H9 (cell line): Measurements from ENCODE around the gene TMEM220. TPM values are rescaled to one million over a fixed set of nuclear protein-coding genes. Genes with fewer than 3 reads are reported as not detected.
"Not testable (repeated sequence)": the region's sequence is repeated elsewhere in the genome, so short reads cannot be mapped to it uniquely, and the experiment has no call there.

Source experiments
- DNase-seq: peaks from one replicate; pipeline ENCODE4 v3.0.0-alpha.2; 2017
- H2AFZ ChIP-seq: one replicate; pipeline ENCODE4 v1.6.1; 2013; ENCODE audit warnings: mild to moderate bottlenecking, low read length, control low read depth, moderate library complexity
- H2AK5ac ChIP-seq: 2 replicates; pipeline ENCODE4 v1.6.1; 2013; ENCODE audit warnings: low read length, control low read depth, mixed read lengths; ENCODE audit not compliant: insufficient read length
- H2BK120ac ChIP-seq: one replicate; pipeline ENCODE4 v1.6.1; 2013; ENCODE audit warnings: low read depth, mild to moderate bottlenecking, low read length, control low read depth, inconsistent platforms; ENCODE audit not compliant: poor library complexity, severe bottlenecking
- H2BK12ac ChIP-seq: 2 replicates; pipeline ENCODE4 v1.6.1; 2013; ENCODE audit warnings: low read length, control low read depth, mixed read lengths, low read depth; ENCODE audit not compliant: insufficient read length
- H2BK15ac ChIP-seq: 2 replicates; pipeline ENCODE4 v1.6.1; 2013; ENCODE audit warnings: low read depth, low read length, control low read depth
- H2BK20ac ChIP-seq: one replicate; pipeline ENCODE4 v1.6.1; 2013; ENCODE audit warnings: low read depth, mild to moderate bottlenecking, low read length, control low read depth, inconsistent platforms; ENCODE audit not compliant: poor library complexity, severe bottlenecking
- H2BK5ac ChIP-seq: 2 replicates; pipeline ENCODE4 v1.6.1; 2013; ENCODE audit warnings: low read length, control low read depth, mixed read lengths; ENCODE audit not compliant: insufficient read length
- H3K14ac ChIP-seq: 2 replicates; pipeline ENCODE4 v1.6.1; 2013; ENCODE audit warnings: low read length, control low read depth; ENCODE audit not compliant: insufficient read depth
- H3K18ac ChIP-seq: 2 replicates; pipeline ENCODE4 v1.6.1; 2013; ENCODE audit warnings: low read depth, mild to moderate bottlenecking, mixed read lengths, low read length, control low read depth; ENCODE audit not compliant: insufficient read length
- H3K23ac ChIP-seq: 2 replicates; pipeline ENCODE4 v1.6.1; 2013; ENCODE audit warnings: low read length, control low read depth, mixed read lengths, low read depth; ENCODE audit not compliant: insufficient read length
- H3K23me2 ChIP-seq: 2 replicates; pipeline ENCODE4 v1.6.1; 2013; ENCODE audit warnings: low read depth, mild to moderate bottlenecking, mixed read lengths, low read length, control low read depth; ENCODE audit not compliant: insufficient read length, poor library complexity, severe bottlenecking
- H3K27ac ChIP-seq: 2 replicates; pipeline ENCODE4 v1.5.1; 2013; ENCODE audit warnings: low read length, control low read depth, mixed read lengths, low read depth; ENCODE audit not compliant: insufficient read length
- H3K27me3 ChIP-seq: 2 replicates; pipeline ENCODE4 v1.6.1; 2013; ENCODE audit warnings: low read length, control low read depth, inconsistent platforms; ENCODE audit not compliant: insufficient read depth
- H3K4ac ChIP-seq: 2 replicates; pipeline ENCODE4 v1.6.1; 2013; ENCODE audit warnings: low read depth, mild to moderate bottlenecking, control low read depth, inconsistent platforms, low read length, moderate library complexity
- H3K4me1 ChIP-seq: 2 replicates; pipeline ENCODE4 v1.6.1; 2013; ENCODE audit warnings: low read length, control low read depth, inconsistent platforms; ENCODE audit not compliant: insufficient read depth
- H3K4me2 ChIP-seq: 2 replicates; pipeline ENCODE4 v1.6.1; 2013; ENCODE audit warnings: low read length, control low read depth, mixed read lengths; ENCODE audit not compliant: insufficient read length, insufficient read depth
- H3K56ac ChIP-seq: 2 replicates; pipeline ENCODE4 v1.6.1; 2013; ENCODE audit warnings: low read depth, mild to moderate bottlenecking, mixed read lengths, low read length, control low read depth; ENCODE audit not compliant: insufficient read length
- H3K79me1 ChIP-seq: 2 replicates; pipeline ENCODE4 v1.6.1; 2013; ENCODE audit warnings: low read depth, mild to moderate bottlenecking, moderate library complexity, low read length, control low read depth, inconsistent platforms; ENCODE audit not compliant: insufficient read depth, poor library complexity, severe bottlenecking
- H3K79me2 ChIP-seq: 2 replicates; pipeline ENCODE4 v1.6.1; 2013; ENCODE audit warnings: low read length, control low read depth, inconsistent platforms; ENCODE audit not compliant: insufficient read depth
- H3K9ac ChIP-seq: 2 replicates; pipeline ENCODE4 v1.6.1; 2013; ENCODE audit warnings: low read length, control low read depth, mixed read lengths; ENCODE audit not compliant: insufficient read length; ENCODE audit errors: extremely low read depth
- H3K9me3 ChIP-seq: one replicate; pipeline ENCODE4 v1.6.1; 2013; ENCODE audit warnings: low read depth, low read length, inconsistent platforms; ENCODE audit not compliant: control insufficient read depth
- H3T11ph ChIP-seq: one replicate; pipeline ENCODE4 v1.6.1; 2013; ENCODE audit warnings: mild to moderate bottlenecking, low read length, control low read depth, inconsistent platforms
- H4K20me1 ChIP-seq: one replicate; pipeline ENCODE4 v1.6.1; 2013; ENCODE audit not compliant: control insufficient read depth, insufficient read length, insufficient read depth
- H4K5ac ChIP-seq: 2 replicates; pipeline ENCODE4 v1.6.1; 2013; ENCODE audit warnings: low read depth, mild to moderate bottlenecking, mixed read lengths, low read length, control low read depth; ENCODE audit not compliant: insufficient read length
- H4K8ac ChIP-seq: replicated peaks from 2 replicates; pipeline ENCODE4 v1.6.1; 2013; ENCODE audit warnings: low read length, control low read depth, mixed read lengths, low read depth; ENCODE audit not compliant: insufficient read length
- H4K91ac ChIP-seq: 2 replicates; pipeline ENCODE4 v1.6.1; 2013; ENCODE audit warnings: low read depth, mild to moderate bottlenecking, moderate library complexity, mixed read lengths, low read length, control low read depth; ENCODE audit not compliant: insufficient read length
- H3K27ac Mint-ChIP-seq, 3 experiments: 2 replicates in 2 of 3; 3 replicates in 1 of 3; pipeline ENCODE4 v1.8.0; 2020 to 2021; ENCODE audit warnings: mixed read lengths in 3 of 3, mild to moderate bottlenecking in 1 of 3, moderate library complexity in 1 of 3
- H3K27me3 Mint-ChIP-seq: 2 replicates; pipeline ENCODE4 v1.8.0; 2021; ENCODE audit warnings: low read depth, mild to moderate bottlenecking, moderate library complexity, mixed read lengths
- H3K36me3 Mint-ChIP-seq, 3 experiments: 2 replicates in 2 of 3; 3 replicates in 1 of 3; pipeline ENCODE4 v1.8.0; 2020 to 2021; ENCODE audit warnings: low read depth in 3 of 3, mixed read lengths in 3 of 3; ENCODE audit not compliant: insufficient read depth in 1 of 3
- H3K4me1 Mint-ChIP-seq, 2 experiments: 2 replicates each; pipeline ENCODE4 v1.8.0; 2020; ENCODE audit warnings: mixed read lengths in 2 of 2
- H3K4me3 Mint-ChIP-seq, 2 experiments: 2 replicates in 1 of 2; 3 replicates in 1 of 2; pipeline ENCODE4 v1.8.0; 2020 to 2021; ENCODE audit warnings: mild to moderate bottlenecking in 2 of 2, mixed read lengths in 2 of 2, moderate library complexity in 1 of 2
- H3K9me3 Mint-ChIP-seq, 2 experiments: 2 replicates in 1 of 2; 3 replicates in 1 of 2; pipeline ENCODE4 v1.8.0; 2020; ENCODE audit warnings: mild to moderate bottlenecking in 2 of 2, mixed read lengths in 2 of 2, moderate library complexity in 1 of 2
- CTCF ChIP-seq: fragments of 200-600 bp; sonication (generic); conservative IDR thresholded peaks from 3 replicates; pipeline ENCODE4 v1.8.0; 2021; ENCODE audit warnings: antibody characterized with exemption, mild to moderate bottlenecking
- WGBS: extraction: QIAGEN DNeasy Blood & Tissue Kit; methylation state at CpG from one replicate; pipeline ENCODE4 v1.1.7; 2013; ENCODE audit warnings: missing lambda C conversion rate, low lambda C conversion rate, mixed read lengths; ENCODE audit not compliant: insufficient read length; ENCODE audit errors: extremely low coverage; 5-methylcytosine and 5-hydroxymethylcytosine counted together
- total RNA-seq: library from RNA; stranded (reverse); gene quantifications from 2 replicates; pipeline ENCODE4 v1.2.1, GENCODE V29; 2021

Gene TMEM220
- total RNA-seq, 1 experiment from 2014 or later = 6.1 TPM

GRCh38 chr17:10731408-10731879, 1.6 kb upstream of the TMEM220 start:
- Histone ChIP-seq H3K79me2 (no peaks in the 10 kb centered on the region), H2BK15ac (no peak overlapping the region), H2AFZ (no peak overlapping the region), H2AK5ac (no peak overlapping the region), H3K4ac (no peak overlapping the region), H4K20me1 (no peaks in the 10 kb centered on the region), H3K56ac (no peak overlapping the region), H2BK5ac (no peak overlapping the region), H3K18ac (no peak overlapping the region), H2BK20ac (no peak overlapping the region), H3K23ac (no peak overlapping the region), H3K9me3 (no peaks in the 10 kb centered on the region), H3K9ac (no peak overlapping the region), H3K23me2 (no peaks in the 10 kb centered on the region), H3K79me1 (no peaks in the 10 kb centered on the region), H4K8ac (no peak overlapping the region), H3K27me3 (no peaks in the 10 kb centered on the region), H3K4me2 (peak overlapping the region; percentile 65), H3K4me1 (no peaks in the 10 kb centered on the region; the same call in 1 of the 2 replicates), H2BK12ac (no peak overlapping the region), H3K27ac (no peak overlapping the region), H4K91ac (no peak overlapping the region), H4K5ac (no peak overlapping the region), H3K14ac (no peak overlapping the region), H2BK120ac (no peak overlapping the region), H3T11ph (no peak overlapping the region)
- Mint-ChIP-seq H3K27me3 (peaks cover 1% of the 10 kb centered on the region; the same call in 1 of the 2 replicates), H3K4me1 (peaks cover 20 to 21% of the 10 kb centered on the region in 2 experiments), H3K27ac (no peak overlapping the region), H3K9me3 (peaks cover 0 to 2% of the 10 kb centered on the region in 2 experiments; a peak in 4 of 5 replicates), H3K36me3 (peaks cover 0 to 4% (median 2%) of the 10 kb centered on the region in 3 experiments; a peak in 4 of 7 replicates), H3K4me3 (peak overlapping the region; percentile 79 to 90)
- TF ChIP-seq CTCF = 0 out of 3 replicates have a peak, but pooled peaks have one; percentile 13
- DNase-seq = no peak
- WGBS = no CpG with 5 or more reads among the region's 6 CpGs

GRCh38 chr17:10730247-10730646, 424 bp upstream of the TMEM220 start:
- H4K91ac ChIP-seq, H3K27me3 Mint-ChIP-seq, H3K79me1 ChIP-seq, H2BK5ac ChIP-seq, H3K9me3 ChIP-seq, H4K5ac ChIP-seq, H3K14ac ChIP-seq, H3K18ac ChIP-seq, H3K79me2 ChIP-seq, H3K23me2 ChIP-seq, H3T11ph ChIP-seq, H2AFZ ChIP-seq, H2BK15ac ChIP-seq, H4K20me1 ChIP-seq, H3K23ac ChIP-seq, H3K4ac ChIP-seq, H2BK12ac ChIP-seq, H3K27me3 ChIP-seq, H3K9me3 Mint-ChIP-seq, H3K36me3 Mint-ChIP-seq, H4K8ac ChIP-seq, H2AK5ac ChIP-seq, H2BK120ac ChIP-seq, H3K4me1 ChIP-seq, H3K56ac ChIP-seq, H2BK20ac ChIP-seq: not testable (repeated sequence)
- Mint-ChIP-seq H3K27ac (peak overlapping the region; percentile 94 to 98 (median 95)), H3K4me1 (peaks cover 20 to 21% of the 10 kb centered on the region in 2 experiments), H3K4me3 (peak overlapping the region; percentile 79 to 90)
- no CpG with 5 or more reads among the region's 15 CpGs for WGBS
- Histone ChIP-seq H3K27ac (peak overlapping the region; percentile 6), H3K4me2 (peak overlapping the region; percentile 65), H3K9ac (peak overlapping the region; percentile 48)
- DNase-seq = peak; percentile 18
